ENCODE results near the gene ACSF3.
"Not testable (repeated sequence)": the region's sequence is repeated elsewhere in the genome, so short reads cannot be mapped to it uniquely, and the experiment has no call there.

The ACSF3 gene

GRCh38 chr16:89055894-89056555, 37.6 kb upstream of the ACSF3 start:
- no peak for DNase-seq (ENCODE audit: low read depth)

GRCh38 chr16:89056592-89056991, 37.1 kb upstream of the ACSF3 start:
- DNase-seq (ENCODE audit: low read depth), result no peak

- no peak for DNase-seq (ENCODE audit: low read depth)
Measured at GRCh38 chr16:89057738-89058137, 35.9 kb upstream of the ACSF3 start.

- no peak for DNase-seq (ENCODE audit: low read depth)
Measured at GRCh38 chr16:89058812-89059211, 34.8 kb upstream of the ACSF3 start.

GRCh38 chr16:89060207-89060794, 33.4 kb upstream of the ACSF3 start:
- no peak for DNase-seq (ENCODE audit: low read depth)

- DNase-seq (ENCODE audit: low read depth), result no peak
Measured at GRCh38 chr16:89061086-89061485, 32.6 kb upstream of the ACSF3 start.

- no peak for DNase-seq (ENCODE audit: low read depth)
Measured at GRCh38 chr16:89061590-89062380, 31.9 kb upstream of the ACSF3 start.

GRCh38 chr16:89062389-89063345, 31.0 kb upstream of the ACSF3 start:
- DNase-seq (ENCODE audit: low read depth), result no peak

- no peak for DNase-seq (ENCODE audit: low read depth)
Measured at GRCh38 chr16:89063768-89064320, 29.8 kb upstream of the ACSF3 start.

GRCh38 chr16:89064606-89065457, 28.8 kb upstream of the ACSF3 start:
- no peak for DNase-seq (ENCODE audit: low read depth)

GRCh38 chr16:89065458-89065822, 28.2 kb upstream of the ACSF3 start:
- DNase-seq (ENCODE audit: low read depth), result no peak

GRCh38 chr16:89066721-89067120, 26.9 kb upstream of the ACSF3 start:
- no peak for DNase-seq (ENCODE audit: low read depth)

GRCh38 chr16:89067677-89068443, 25.8 kb upstream of the ACSF3 start:
- no peak for DNase-seq (ENCODE audit: low read depth)

- DNase-seq (ENCODE audit: low read depth), result not testable (repeated sequence)
Measured at GRCh38 chr16:89068814-89069616, 24.6 kb upstream of the ACSF3 start.

- no peak for DNase-seq (ENCODE audit: low read depth)
Measured at GRCh38 chr16:89069920-89070319, 23.7 kb upstream of the ACSF3 start.

- DNase-seq (ENCODE audit: low read depth), result no peak
Measured at GRCh38 chr16:89070590-89070989, 23.1 kb upstream of the ACSF3 start.

GRCh38 chr16:89071686-89072547, 21.7 kb upstream of the ACSF3 start:
- no peak for DNase-seq (ENCODE audit: low read depth)

- no peak for DNase-seq (ENCODE audit: low read depth)
Measured at GRCh38 chr16:89072548-89073130, 21.0 kb upstream of the ACSF3 start.
